Measurements from ENCODE around the gene ARHGEF26. TPM values are rescaled to one million over a fixed set of nuclear protein-coding genes. Genes with fewer than 3 reads are reported as not detected.

The ARHGEF26 gene
- total and polyA plus RNA-seq, 2 experiments from 2014 or later, result 9.4 to 16.9 TPM

DNA sequence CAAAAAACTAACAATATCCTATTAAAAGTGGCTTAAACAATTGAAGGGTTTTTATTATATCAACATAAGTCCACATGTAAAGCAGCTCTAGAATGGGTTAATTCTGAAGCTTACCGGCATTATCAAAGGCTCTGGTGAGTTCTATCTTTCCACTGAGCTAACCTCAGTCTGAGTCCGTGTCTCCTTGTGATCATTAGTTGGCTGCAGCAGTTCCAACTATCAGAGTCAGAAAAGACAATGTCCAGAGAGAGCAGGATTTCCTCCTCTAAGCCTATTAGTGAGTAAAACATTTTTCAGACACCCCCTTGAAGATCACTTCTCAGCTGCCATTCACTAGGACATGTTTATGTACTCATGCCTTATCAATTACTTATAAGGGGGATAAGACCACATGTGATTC, 153.2 kb downstream of the ARHGEF26 start (continued):
- TF ChIP-seq, protein P1, sequence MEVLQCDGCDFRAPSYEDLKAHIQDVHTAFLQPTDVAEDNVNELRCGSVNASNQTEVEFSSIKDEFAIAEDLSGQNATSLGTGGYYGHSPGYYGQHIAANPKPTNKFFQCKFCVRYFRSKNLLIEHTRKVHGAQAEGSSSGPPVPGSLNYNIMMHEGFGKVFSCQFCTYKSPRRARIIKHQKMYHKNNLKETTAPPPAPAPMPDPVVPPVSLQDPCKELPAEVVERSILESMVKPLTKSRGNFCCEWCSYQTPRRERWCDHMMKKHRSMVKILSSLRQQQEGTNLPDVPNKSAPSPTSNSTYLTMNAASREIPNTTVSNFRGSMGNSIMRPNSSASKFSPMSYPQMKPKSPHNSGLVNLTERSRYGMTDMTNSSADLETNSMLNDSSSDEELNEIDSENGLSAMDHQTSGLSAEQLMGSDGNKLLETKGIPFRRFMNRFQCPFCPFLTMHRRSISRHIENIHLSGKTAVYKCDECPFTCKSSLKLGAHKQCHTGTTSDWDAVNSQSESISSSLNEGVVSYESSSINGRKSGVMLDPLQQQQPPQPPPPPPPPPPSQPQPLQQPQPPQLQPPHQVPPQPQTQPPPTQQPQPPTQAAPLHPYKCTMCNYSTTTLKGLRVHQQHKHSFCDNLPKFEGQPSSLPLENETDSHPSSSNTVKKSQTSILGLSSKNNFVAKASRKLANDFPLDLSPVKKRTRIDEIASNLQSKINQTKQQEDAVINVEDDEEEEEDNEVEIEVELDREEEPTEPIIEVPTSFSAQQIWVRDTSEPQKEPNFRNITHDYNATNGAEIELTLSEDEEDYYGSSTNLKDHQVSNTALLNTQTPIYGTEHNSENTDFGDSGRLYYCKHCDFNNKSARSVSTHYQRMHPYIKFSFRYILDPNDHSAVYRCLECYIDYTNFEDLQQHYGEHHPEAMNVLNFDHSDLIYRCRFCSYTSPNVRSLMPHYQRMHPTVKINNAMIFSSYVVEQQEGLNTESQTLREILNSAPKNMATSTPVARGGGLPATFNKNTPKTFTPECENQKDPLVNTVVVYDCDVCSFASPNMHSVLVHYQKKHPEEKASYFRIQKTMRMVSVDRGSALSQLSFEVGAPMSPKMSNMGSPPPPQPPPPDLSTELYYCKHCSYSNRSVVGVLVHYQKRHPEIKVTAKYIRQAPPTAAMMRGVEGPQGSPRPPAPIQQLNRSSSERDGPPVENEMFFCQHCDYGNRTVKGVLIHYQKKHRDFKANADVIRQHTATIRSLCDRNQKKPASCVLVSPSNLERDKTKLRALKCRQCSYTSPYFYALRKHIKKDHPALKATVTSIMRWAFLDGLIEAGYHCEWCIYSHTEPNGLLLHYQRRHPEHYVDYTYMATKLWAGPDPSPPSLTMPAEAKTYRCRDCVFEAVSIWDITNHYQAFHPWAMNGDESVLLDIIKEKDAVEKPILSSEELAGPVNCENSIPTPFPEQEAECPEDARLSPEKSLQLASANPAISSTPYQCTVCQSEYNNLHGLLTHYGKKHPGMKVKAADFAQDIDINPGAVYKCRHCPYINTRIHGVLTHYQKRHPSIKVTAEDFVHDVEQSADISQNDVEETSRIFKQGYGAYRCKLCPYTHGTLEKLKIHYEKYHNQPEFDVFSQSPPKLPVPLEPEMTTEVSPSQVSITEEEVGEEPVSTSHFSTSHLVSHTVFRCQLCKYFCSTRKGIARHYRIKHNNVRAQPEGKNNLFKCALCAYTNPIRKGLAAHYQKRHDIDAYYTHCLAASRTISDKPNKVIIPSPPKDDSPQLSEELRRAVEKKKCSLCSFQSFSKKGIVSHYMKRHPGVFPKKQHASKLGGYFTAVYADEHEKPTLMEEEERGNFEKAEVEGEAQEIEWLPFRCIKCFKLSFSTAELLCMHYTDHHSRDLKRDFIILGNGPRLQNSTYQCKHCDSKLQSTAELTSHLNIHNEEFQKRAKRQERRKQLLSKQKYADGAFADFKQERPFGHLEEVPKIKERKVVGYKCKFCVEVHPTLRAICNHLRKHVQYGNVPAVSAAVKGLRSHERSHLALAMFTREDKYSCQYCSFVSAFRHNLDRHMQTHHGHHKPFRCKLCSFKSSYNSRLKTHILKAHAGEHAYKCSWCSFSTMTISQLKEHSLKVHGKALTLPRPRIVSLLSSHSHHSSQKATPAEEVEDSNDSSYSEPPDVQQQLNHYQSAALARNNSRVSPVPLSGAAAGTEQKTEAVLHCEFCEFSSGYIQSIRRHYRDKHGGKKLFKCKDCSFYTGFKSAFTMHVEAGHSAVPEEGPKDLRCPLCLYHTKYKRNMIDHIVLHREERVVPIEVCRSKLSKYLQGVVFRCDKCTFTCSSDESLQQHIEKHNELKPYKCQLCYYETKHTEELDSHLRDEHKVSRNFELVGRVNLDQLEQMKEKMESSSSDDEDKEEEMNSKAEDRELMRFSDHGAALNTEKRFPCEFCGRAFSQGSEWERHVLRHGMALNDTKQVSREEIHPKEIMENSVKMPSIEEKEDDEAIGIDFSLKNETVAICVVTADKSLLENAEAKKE (CRISPR knock-in tag; IDR thresholded peaks at IDR 0.05), result no peak

- H4K20me1 ChIP-seq (replicated peaks; ENCODE audit: insufficient read depth), result peaks cover 9% of the 10 kb centered on the region; the same call in 1 of the 2 replicates
- Mint-ChIP-seq H3K36me3 (ENCODE audit: low read depth) (peaks cover 78% of the 10 kb centered on the region), H3K27ac (no peak overlapping the region), H3K9me3 (no peaks in the 10 kb centered on the region), H3K27me3 (ENCODE audit: insufficient read depth, low read depth, poor library complexity) (no peaks in the 10 kb centered on the region), H3K4me3 (no peak overlapping the region), H3K4me1 (no peaks in the 10 kb centered on the region)
- H3K27me3 ChIP-seq (ENCODE audit: insufficient read depth), result no peaks in the 10 kb centered on the region
- no peak overlapping the region for H3K27ac ChIP-seq (ENCODE audit: low read depth)
- H3K4me1 ChIP-seq (ENCODE audit: insufficient read depth), result no peaks in the 10 kb centered on the region
- ATAC-seq, result no peak
- peaks cover 80% of the 10 kb centered on the region for H3K36me3 ChIP-seq (ENCODE audit: insufficient read depth)
- H3F3A ChIP-seq (replicated peaks; ENCODE audit: low read depth), result no peaks in the 10 kb centered on the region
- no peak for DNase-seq (ENCODE audit: low spot score)
- H3K4me2 ChIP-seq, result no peak overlapping the region
- H3K4me3 ChIP-seq, result no peak overlapping the region
- no peaks in the 10 kb centered on the region for H3K9me2 ChIP-seq (ENCODE audit: insufficient read depth)
- H3K79me2 ChIP-seq (replicated peaks; ENCODE audit: insufficient read depth), result peaks cover 23% of the 10 kb centered on the region
- no peak overlapping the region for H2AFZ ChIP-seq
- TF ChIP-seq STAT1 (IDR thresholded peaks at IDR 0.05; ENCODE audit: unreplicated experiment) (no peak), EZH2phosphoT487 (IDR thresholded peaks at IDR 0.05; ENCODE audit: unreplicated experiment) (no peak), ETS1 (IDR thresholded peaks at IDR 0.05) (no peak), ZNF114 (CRISPR knock-in tag; IDR thresholded peaks at IDR 0.05) (no peak), EZH2 (IDR thresholded peaks at IDR 0.05; ENCODE audit: low read depth, unreplicated experiment) (no peak), POLR2AphosphoS5 (IDR thresholded peaks at IDR 0.05; ENCODE audit: low read depth) (no peak), JUNB (IDR thresholded peaks at IDR 0.05; ENCODE audit: unreplicated experiment) (no peak), NANOG (IDR thresholded peaks at IDR 0.05; ENCODE audit: borderline replicate concordance) (no peak)
- TF ChIP-seq, protein P1 (CRISPR knock-in tag; IDR thresholded peaks at IDR 0.05), result no peak
Measured at GRCh38 chr3:154275292-154275691, 154.1 kb downstream of the ARHGEF26 start.

All from GM23338 (cell line).